Sigmoid colon (tissue), 7 donors: Measurements from ENCODE around the gene LRP1B. TPM values are rescaled to one million over a fixed set of nuclear protein-coding genes. Genes with fewer than 3 reads are reported as not detected.

Experiments used
- DNase-seq: peaks from one replicate; pipeline ENCODE4 v3.0.0-alpha.2; 2019
- H3K27ac ChIP-seq, 4 donors: fragments of 200-600 bp; sonication (generic); one replicate each; pipeline ENCODE4 v1.5.1; 2016 to 2019; ENCODE audit warnings: mild to moderate bottlenecking in 1 of 4
- H3K27me3 ChIP-seq, 3 donors: fragments of 200-600 bp; sonication (generic); one replicate each; pipeline ENCODE4 v1.5.1; 2019; ENCODE audit warnings: mild to moderate bottlenecking in 1 of 3
- H3K36me3 ChIP-seq, 4 donors: fragments of 200-600 bp; sonication (generic); one replicate each; pipeline ENCODE4 v1.5.1; 2016 to 2019
- H3K4me1 ChIP-seq, 4 donors: fragments of 200-600 bp; sonication (generic); one replicate each; pipeline ENCODE4 v1.5.1; 2017 to 2019
- H3K4me3 ChIP-seq, 4 donors: fragments of 200-600 bp; sonication (generic); one replicate each; pipeline ENCODE4 v1.5.1; 2017 to 2019; ENCODE audit warnings: mild to moderate bottlenecking in 2 of 4, moderate library complexity in 1 of 4
- H3K9me3 ChIP-seq, 4 donors: fragments of 200-600 bp in 3 of 4; sonication (generic) in 3 of 4; one replicate each; pipeline versions ENCODE4 v1.5.1 to v1.6.1; 2013 to 2019
- EP300 ChIP-seq, 4 donors: sonication (generic); formaldehyde crosslinking; IDR thresholded peaks; one replicate each; pipeline ENCODE4 v1.6.1; 2017; ENCODE audit warnings: antibody characterized with exemption in 4 of 4
- POLR2A ChIP-seq, 2 donors: fragments of 450-650 bp; IDR thresholded peaks; one replicate each; pipeline ENCODE4 v1.6.1; 2016; ENCODE audit warnings: antibody characterized with exemption in 2 of 2, mild to moderate bottlenecking in 2 of 2, moderate library complexity in 2 of 2
- POLR2AphosphoS5 ChIP-seq, 4 donors: sonication (generic); formaldehyde crosslinking; IDR thresholded peaks; one replicate each; pipeline ENCODE4 v1.6.1; 2017; ENCODE audit warnings: antibody characterized with exemption in 4 of 4
- WGBS, 2 donors: extraction: QIAGEN DNeasy Blood & Tissue Kit; methylation state at CpG; one replicate each; pipeline ENCODE4 v1.1.7; 2013; 5-methylcytosine and 5-hydroxymethylcytosine counted together
- intact Hi-C: fragments of 100-400 bp; cut with DNase I; formaldehyde crosslinking; loops from one replicate; pipeline ENCODE4 v1.15.1; 2023
- polyA plus RNA-seq, 3 donors: library from polyadenylated mRNA; stranded (reverse); fragments of 200-250 nt; gene quantifications; one replicate each; pipeline ENCODE4 v1.2.3, GENCODE V29; 2013
- total RNA-seq, 4 donors: library from RNA; depleted of rRNA; stranded (reverse); fragments of >200 nt; gene quantifications; one replicate each; pipeline ENCODE4 v1.1.0, GENCODE V29; 2016
- TF ChIP-seq, protein P1 (sequence below), 4 experiments: fragments of 450-650 bp in 3 of 4; fragments of 200-600 bp in 1 of 4; IDR thresholded peaks; one replicate each; pipeline ENCODE4 v1.5.1; 2016 to 2019; ENCODE audit warnings: antibody characterized with exemption in 4 of 4, mild to moderate bottlenecking in 3 of 4, moderate library complexity in 2 of 4
- donor health status: healthy with polysubstance abuse.
- donor health status: Bipolar disorder and iron deficiency.
- donor health status: healthy.

Gene LRP1B
- total and polyA plus RNA-seq, 7 donors, result 0.06 to 5.1 (median 2.0) TPM; not detected in 1

DNA sequence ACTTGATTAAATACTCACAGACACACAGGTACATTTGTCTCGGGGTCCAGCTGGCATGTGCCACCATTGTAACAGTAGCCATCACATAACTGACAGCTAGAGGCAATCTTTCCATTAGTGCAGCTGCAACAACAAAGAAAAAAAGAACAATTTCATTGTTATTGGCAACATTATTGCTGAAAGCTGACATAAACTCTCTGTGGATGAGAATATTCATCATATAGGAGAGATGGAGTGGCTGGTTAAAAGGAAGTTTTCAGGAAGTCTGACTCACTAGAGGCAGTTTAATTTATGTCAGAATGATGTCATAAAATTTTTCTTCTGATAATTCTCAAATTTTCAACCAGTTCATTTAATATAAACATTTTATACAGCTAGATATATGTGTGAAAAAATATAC lies 1860.6 kb downstream of the LRP1B start:
- TF ChIP-seq POLR2AphosphoS5 (IDR thresholded peaks at IDR 0.05), result no peak
- TF ChIP-seq EP300 (IDR thresholded peaks at IDR 0.05), result no peak
- TF ChIP-seq POLR2A (IDR thresholded peaks at IDR 0.05), result no peak
- TF ChIP-seq, protein P1, sequence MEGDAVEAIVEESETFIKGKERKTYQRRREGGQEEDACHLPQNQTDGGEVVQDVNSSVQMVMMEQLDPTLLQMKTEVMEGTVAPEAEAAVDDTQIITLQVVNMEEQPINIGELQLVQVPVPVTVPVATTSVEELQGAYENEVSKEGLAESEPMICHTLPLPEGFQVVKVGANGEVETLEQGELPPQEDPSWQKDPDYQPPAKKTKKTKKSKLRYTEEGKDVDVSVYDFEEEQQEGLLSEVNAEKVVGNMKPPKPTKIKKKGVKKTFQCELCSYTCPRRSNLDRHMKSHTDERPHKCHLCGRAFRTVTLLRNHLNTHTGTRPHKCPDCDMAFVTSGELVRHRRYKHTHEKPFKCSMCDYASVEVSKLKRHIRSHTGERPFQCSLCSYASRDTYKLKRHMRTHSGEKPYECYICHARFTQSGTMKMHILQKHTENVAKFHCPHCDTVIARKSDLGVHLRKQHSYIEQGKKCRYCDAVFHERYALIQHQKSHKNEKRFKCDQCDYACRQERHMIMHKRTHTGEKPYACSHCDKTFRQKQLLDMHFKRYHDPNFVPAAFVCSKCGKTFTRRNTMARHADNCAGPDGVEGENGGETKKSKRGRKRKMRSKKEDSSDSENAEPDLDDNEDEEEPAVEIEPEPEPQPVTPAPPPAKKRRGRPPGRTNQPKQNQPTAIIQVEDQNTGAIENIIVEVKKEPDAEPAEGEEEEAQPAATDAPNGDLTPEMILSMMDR (IDR thresholded peaks at IDR 0.05), result no peak
- Histone ChIP-seq H3K4me3 (no peak overlapping the region), H3K27ac (no peak overlapping the region), H3K4me1 (no peaks in the 10 kb centered on the region), H3K36me3 (no peaks in the 10 kb centered on the region), H3K9me3 (no peaks in the 10 kb centered on the region), H3K27me3 (no peaks in the 10 kb centered on the region)
- no peak for DNase-seq
- WGBS, 2 donors, result 61 to 76% methylated on average over 1 of the region's 1 CpG
- intact Hi-C loops, result no loop called here

DNA sequence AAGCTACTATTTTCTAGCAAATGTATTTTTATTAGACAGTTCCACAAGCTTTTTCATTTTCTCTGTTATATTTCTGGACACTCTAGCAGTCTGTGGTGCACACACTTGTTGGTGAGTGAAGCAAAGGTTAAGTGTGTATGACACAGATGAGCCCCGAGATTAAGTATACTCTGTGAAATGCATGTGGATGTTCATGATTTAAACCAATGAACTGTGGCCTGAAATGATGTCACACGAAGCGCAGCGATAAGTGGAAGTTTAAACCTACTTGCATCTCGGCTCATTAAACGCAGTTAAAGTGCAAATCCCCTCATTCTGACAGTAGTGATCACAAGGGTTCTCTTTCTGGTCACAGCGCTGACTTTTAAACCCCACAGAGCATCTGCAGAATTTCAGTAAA lies 1861.8 kb downstream of the LRP1B start:
- Histone ChIP-seq H3K27ac (no peak overlapping the region), H3K27me3 (no peaks in the 10 kb centered on the region), H3K4me3 (no peak overlapping the region), H3K4me1 (no peaks in the 10 kb centered on the region), H3K9me3 (no peaks in the 10 kb centered on the region), H3K36me3 (no peaks in the 10 kb centered on the region)
- 72 to 79% methylated on average over 7 of the region's 7 CpGs for WGBS, 2 donors
- no peak for DNase-seq
- intact Hi-C loops, result no loop called here
- TF ChIP-seq POLR2AphosphoS5 (IDR thresholded peaks at IDR 0.05) (no peak), POLR2A (IDR thresholded peaks at IDR 0.05) (no peak), EP300 (IDR thresholded peaks at IDR 0.05) (no peak)
- TF ChIP-seq, protein P1 (IDR thresholded peaks at IDR 0.05), result no peak

DNA sequence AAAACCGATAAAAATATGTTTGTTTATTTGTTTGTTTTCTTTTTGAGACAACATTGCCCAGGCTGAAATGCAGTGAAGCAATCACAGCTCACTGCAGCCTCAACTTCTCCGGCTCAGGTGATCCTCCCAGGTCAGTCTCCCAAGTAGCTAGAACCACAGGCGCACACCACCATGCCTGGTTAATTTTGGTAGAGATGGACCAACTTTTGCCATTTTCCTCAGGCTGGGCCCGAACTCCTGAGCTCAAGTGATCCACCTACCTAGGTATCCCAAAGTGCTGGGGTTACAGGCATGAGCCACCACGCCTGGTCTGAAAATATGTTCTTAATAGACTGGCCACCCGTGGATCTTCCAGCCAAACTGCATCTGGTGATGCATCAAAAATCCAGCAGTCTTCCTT lies 1867.9 kb downstream of the LRP1B start:
- 78 to 87% methylated on average over 6 of the region's 6 CpGs for WGBS, 2 donors
- intact Hi-C loops, result no loop called here
- no peaks in the 10 kb centered on the region for H3K4me1 ChIP-seq
- DNase-seq, result no peak
- H3K27ac ChIP-seq, result no peak overlapping the region
- no peak overlapping the region for H3K4me3 ChIP-seq
- no peak for TF ChIP-seq EP300 (IDR thresholded peaks at IDR 0.05)
- H3K36me3 ChIP-seq, result no peaks in the 10 kb centered on the region
- no peaks in the 10 kb centered on the region for H3K9me3 ChIP-seq
- no peaks in the 10 kb centered on the region for H3K27me3 ChIP-seq

DNA sequence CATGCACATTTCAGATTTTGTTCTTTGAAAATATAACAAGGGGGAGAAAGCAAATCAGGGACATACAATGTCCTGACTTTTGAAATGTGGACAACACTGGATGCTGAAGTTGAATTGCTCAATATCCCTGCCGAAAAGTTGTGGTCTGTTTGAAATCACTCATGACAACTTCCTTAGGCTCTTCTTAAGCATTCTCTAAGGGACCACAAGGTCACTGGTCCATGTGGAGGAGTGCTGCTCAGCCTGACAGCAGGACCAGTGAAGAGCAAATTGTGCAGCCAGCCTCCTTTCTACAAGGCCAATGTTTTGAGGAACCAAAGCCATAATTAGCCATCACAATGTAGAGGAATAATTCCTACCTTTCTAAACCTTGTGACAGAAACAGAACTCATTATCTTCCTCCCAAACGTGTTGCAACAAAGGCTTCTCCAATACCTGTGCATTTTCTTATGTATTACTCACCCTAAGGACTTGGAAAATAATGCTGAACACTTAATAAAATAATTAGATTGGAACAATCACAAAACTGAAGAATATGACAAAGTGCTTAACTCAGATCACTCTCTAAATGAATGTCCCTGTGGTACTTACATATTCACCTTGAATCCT lies 1873.0 kb downstream of the LRP1B start:
- 43 to 65% methylated on average over 2 of the region's 2 CpGs for WGBS, 2 donors
- Histone ChIP-seq H3K36me3 (no peaks in the 10 kb centered on the region), H3K4me1 (no peaks in the 10 kb centered on the region), H3K27me3 (no peaks in the 10 kb centered on the region), H3K9me3 (no peaks in the 10 kb centered on the region), H3K4me3 (no peak overlapping the region), H3K27ac (no peak overlapping the region)
- intact Hi-C loops, result no loop called here
- DNase-seq, result no peak
- TF ChIP-seq EP300 (IDR thresholded peaks at IDR 0.05), result no peak
- TF ChIP-seq POLR2A (IDR thresholded peaks at IDR 0.05), result no peak
- TF ChIP-seq, protein P1 (IDR thresholded peaks at IDR 0.05), result no peak
- TF ChIP-seq POLR2AphosphoS5 (IDR thresholded peaks at IDR 0.05), result no peak

DNA sequence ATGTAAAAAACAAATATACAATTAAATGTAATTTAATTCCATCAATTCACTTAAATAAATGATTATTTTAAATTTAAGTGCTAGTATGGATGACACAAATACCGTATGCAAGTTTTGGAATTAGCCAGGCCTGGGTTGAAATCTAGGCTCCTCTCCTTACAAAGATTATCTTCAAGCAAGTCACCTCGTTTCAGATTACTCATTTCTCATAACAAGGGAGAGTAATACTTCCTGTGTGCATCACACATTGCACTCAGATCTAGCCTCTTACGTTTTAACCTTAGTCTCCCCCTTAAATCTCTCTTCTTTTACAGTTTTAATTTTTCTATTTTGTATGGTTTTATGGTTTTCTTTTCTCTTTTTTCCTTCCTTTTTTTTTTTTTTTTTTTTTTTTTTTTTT lies 1874.7 kb downstream of the LRP1B start:
- 28 to 47% methylated on average over 3 of the region's 3 CpGs for WGBS, 2 donors
- no peaks in the 10 kb centered on the region for H3K9me3 ChIP-seq
- no peaks in the 10 kb centered on the region for H3K36me3 ChIP-seq
- H3K4me3 ChIP-seq, result no peak overlapping the region
- DNase-seq, result no peak
- TF ChIP-seq, protein P1 (IDR thresholded peaks at IDR 0.05), result no peak
- no peak for TF ChIP-seq POLR2AphosphoS5 (IDR thresholded peaks at IDR 0.05)
- TF ChIP-seq POLR2A (IDR thresholded peaks at IDR 0.05), result no peak
- TF ChIP-seq EP300 (IDR thresholded peaks at IDR 0.05), result no peak
- intact Hi-C loops, result no loop called here
- no peak overlapping the region for H3K27ac ChIP-seq
- no peaks in the 10 kb centered on the region for H3K4me1 ChIP-seq
- H3K27me3 ChIP-seq, result no peaks in the 10 kb centered on the region
